VCaP (cell line): Measurements from ENCODE around the gene CPLX4.
A peak's percentile ranks its signal among the peaks of the same experiment; 100 is the strongest.

Source experiments
- H3K27ac ChIP-seq: fragments of 450-650 bp; 2 replicates; pipeline ENCODE4 v1.5.1; 2017
- CTCF ChIP-seq: fragments of 450-650 bp; conservative IDR thresholded peaks from 2 replicates; pipeline ENCODE4 v1.5.1; 2017; ENCODE audit warnings: mild to moderate bottlenecking, moderate library complexity

Gene CPLX4

GRCh38 chr18:59318460-59319050 is at the start of gene CPLX4:
Gene CPLX4, minus strand, starts transcription at chr18:59318649. Its CDS starts 187 bp downstream, at chr18:59318462.
- TF ChIP-seq CTCF: no peak
- no peak within 1 kb of the TSS for H3K27ac ChIP-seq

GRCh38 chr18:59360381-59360780 is 41.9 kb upstream of the CPLX4 start:
- no peak for TF ChIP-seq CTCF
- H3K27ac ChIP-seq: peak overlapping the region; percentile 87

- peak overlapping the region; percentile 87 for H3K27ac ChIP-seq
- no peak for TF ChIP-seq CTCF
These were observed 41.1 kb upstream of the CPLX4 start for GRCh38 chr18:59359576-59359952.

- no peak for TF ChIP-seq CTCF
- H3K27ac ChIP-seq: peak within 1 kb of the TSS; percentile 87
These were observed 40.5 kb upstream of the CPLX4 start, which contains the start of gene LMAN1 for GRCh38 chr18:59358712-59359575. Gene LMAN1, minus strand, starts transcription at chr18:59359265. Its CDS starts 21 bp downstream, at chr18:59359244.

- no peak for TF ChIP-seq CTCF
- peak overlapping the region; percentile 87 for H3K27ac ChIP-seq
These were observed 39.9 kb upstream of the CPLX4 start for GRCh38 chr18:59358414-59358711.

- peak overlapping the region; percentile 87 for H3K27ac ChIP-seq
- no peak for TF ChIP-seq CTCF
These were observed 39.5 kb upstream of the CPLX4 start for GRCh38 chr18:59357928-59358327.

GRCh38 chr18:59354731-59355130 is 36.3 kb upstream of the CPLX4 start:
- H3K27ac ChIP-seq: no peak overlapping the region

More at GRCh38 chr18:59354731-59355130, 36.3 kb upstream of the CPLX4 start:
- TF ChIP-seq CTCF: no peak
